ENCODE data around the gene TMEM138. TPM values are rescaled to one million over a fixed set of nuclear protein-coding genes. Genes with fewer than 3 reads are reported as not detected.

The TMEM138 gene
- total RNA-seq, 1 donor from 2014 or later = 30.7 TPM

- no peak for DNase-seq (ENCODE audit: low spot score)
- Histone ChIP-seq H3K4me2 (no peak overlapping the region), H4K20me1 (ENCODE audit: low read depth) (no peaks in the 10 kb centered on the region), H3K4me3 (no peak overlapping the region), H3K79me2 (ENCODE audit: low read depth) (no peaks in the 10 kb centered on the region), H3K9ac (no peak overlapping the region), H3K9me3 (ENCODE audit: low read depth) (no peaks in the 10 kb centered on the region), H3K4me1 (no peaks in the 10 kb centered on the region), H3K36me3 (no peaks in the 10 kb centered on the region), H3K27me3 (no peaks in the 10 kb centered on the region), H2AFZ (replicated peaks) (no peak overlapping the region), H3F3A (ENCODE audit: low read depth) (no peaks in the 10 kb centered on the region), H3K27ac (no peak overlapping the region)
- H3K27ac Mint-ChIP-seq = peak overlapping the region; percentile 60
- no peak for TF ChIP-seq CTCF (IDR thresholded peaks at IDR 0.05)
- no peak overlapping the region for H3K4me3 Mint-ChIP-seq
- H3K36me3 Mint-ChIP-seq = peaks cover 16% of the 10 kb centered on the region
- no peaks in the 10 kb centered on the region for H3K9me3 Mint-ChIP-seq
- H3K4me1 Mint-ChIP-seq = no peaks in the 10 kb centered on the region
- peaks cover under 1% of the 10 kb centered on the region for H3K27me3 Mint-ChIP-seq (ENCODE audit: insufficient read depth, low read depth)
Observed at GRCh38 chr11:61342207-61342803, 19.9 kb upstream of the TMEM138 start.

GRCh38 chr11:61343792-61344745, 18.1 kb upstream of the TMEM138 start:
- H3K27ac ChIP-seq = no peak overlapping the region
- no peaks in the 10 kb centered on the region for H4K20me1 ChIP-seq (ENCODE audit: low read depth)
- no peak overlapping the region for H3K27ac Mint-ChIP-seq
- no peak overlapping the region for H3K4me3 ChIP-seq
- DNase-seq (ENCODE audit: low spot score) = no peak
- H3K36me3 ChIP-seq = no peaks in the 10 kb centered on the region
- TF ChIP-seq EZH2phosphoT487 (IDR thresholded peaks at IDR 0.05) (no peak), CTCF (IDR thresholded peaks at IDR 0.05) (no peak), EZH2 (IDR thresholded peaks at IDR 0.05) (no peak)
- H3K4me1 ChIP-seq = no peaks in the 10 kb centered on the region
- H3K9me3 ChIP-seq (ENCODE audit: low read depth) = no peaks in the 10 kb centered on the region
- H3K4me1 Mint-ChIP-seq = no peaks in the 10 kb centered on the region
- no peaks in the 10 kb centered on the region for H3K27me3 ChIP-seq
- no peaks in the 10 kb centered on the region for H3K79me2 ChIP-seq (ENCODE audit: low read depth)
- H3F3A ChIP-seq (ENCODE audit: low read depth) = no peaks in the 10 kb centered on the region
- peak overlapping the region; percentile 52 for H3K9ac ChIP-seq
- no peak overlapping the region for H2AFZ ChIP-seq (replicated peaks)
- H3K4me2 ChIP-seq = no peak overlapping the region
- H3K27me3 Mint-ChIP-seq (ENCODE audit: insufficient read depth, low read depth) = peaks cover 3% of the 10 kb centered on the region
- no peak overlapping the region for H3K4me3 Mint-ChIP-seq
- peaks cover 10% of the 10 kb centered on the region for H3K36me3 Mint-ChIP-seq
- no peaks in the 10 kb centered on the region for H3K9me3 Mint-ChIP-seq

- Histone ChIP-seq H4K20me1 (ENCODE audit: low read depth) (no peaks in the 10 kb centered on the region), H3K4me3 (no peak overlapping the region), H3K4me2 (no peak overlapping the region), H3K36me3 (no peaks in the 10 kb centered on the region), H3K9ac (peak overlapping the region; percentile 52), H3K4me1 (no peaks in the 10 kb centered on the region), H3K27me3 (no peaks in the 10 kb centered on the region), H3K27ac (no peak overlapping the region), H3K9me3 (ENCODE audit: low read depth) (no peaks in the 10 kb centered on the region), H2AFZ (replicated peaks) (no peak overlapping the region), H3K79me2 (ENCODE audit: low read depth) (no peaks in the 10 kb centered on the region), H3F3A (ENCODE audit: low read depth) (no peaks in the 10 kb centered on the region)
- Mint-ChIP-seq H3K4me3 (no peak overlapping the region), H3K27me3 (ENCODE audit: insufficient read depth, low read depth) (peaks cover 3% of the 10 kb centered on the region), H3K4me1 (no peaks in the 10 kb centered on the region), H3K27ac (no peak overlapping the region), H3K36me3 (peaks cover 9% of the 10 kb centered on the region), H3K9me3 (no peaks in the 10 kb centered on the region)
- DNase-seq (ENCODE audit: low spot score) = no peak
- no peak for TF ChIP-seq CTCF (IDR thresholded peaks at IDR 0.05)
- no peak for TF ChIP-seq EZH2 (IDR thresholded peaks at IDR 0.05)
- no peak for TF ChIP-seq EZH2phosphoT487 (IDR thresholded peaks at IDR 0.05)
Observed at GRCh38 chr11:61345170-61345610, 17.0 kb upstream of the TMEM138 start.
